HG02973 (cell line): ENCODE measurements around the gene CDC25B.
"Not testable (repeated sequence)": the region's sequence is repeated elsewhere in the genome, so short reads cannot be mapped to it uniquely, and the experiment has no call there.

ENCODE experiments used
- ATAC-seq: cut with Tn5 transposase; IDR thresholded peaks from one replicate; pipeline ENCODE4 v1.9.1; 2021; ENCODE audit warnings: moderate library complexity; ENCODE audit not compliant: unreplicated experiment

The CDC25B gene

GRCh38 chr20:3821996-3822395 is 25.9 kb downstream of the CDC25B start:
- no peak for ATAC-seq

GRCh38 chr20:3823881-3824280 is 27.8 kb downstream of the CDC25B start:
- no peak for ATAC-seq

GRCh38 chr20:3825526-3825925 is 29.4 kb downstream of the CDC25B start:
- ATAC-seq = no peak

- no peak for ATAC-seq
Measured at GRCh38 chr20:3826420-3826819, 30.3 kb downstream of the CDC25B start.

GRCh38 chr20:3828798-3829197 is 32.7 kb downstream of the CDC25B start:
- ATAC-seq = no peak

- not testable (repeated sequence) for ATAC-seq
Measured at GRCh38 chr20:3829891-3830290, 33.8 kb downstream of the CDC25B start.

- ATAC-seq = no peak
Measured at GRCh38 chr20:3836132-3836531, 40.0 kb downstream of the CDC25B start.

- no peak for ATAC-seq
Measured at GRCh38 chr20:3839328-3839727, 43.2 kb downstream of the CDC25B start.

- not testable (repeated sequence) for ATAC-seq
Measured at GRCh38 chr20:3840201-3840600, 44.1 kb downstream of the CDC25B start.

GRCh38 chr20:3842348-3842930 is 46.3 kb downstream of the CDC25B start:
- ATAC-seq = no peak

- no peak for ATAC-seq
Measured at GRCh38 chr20:3843490-3843889, 47.4 kb downstream of the CDC25B start.

GRCh38 chr20:3843990-3844619 is 48.0 kb downstream of the CDC25B start:
- ATAC-seq = not testable (repeated sequence)

- no peak for ATAC-seq
Measured at GRCh38 chr20:3846378-3846739, 50.2 kb downstream of the CDC25B start.

- ATAC-seq = peak; percentile 81
Measured at GRCh38 chr20:3846740-3847428, 50.8 kb downstream of the CDC25B start, which contains the start of gene MAVS. TSS of gene MAVS (plus strand) at chr20:3846834. CDS start at chr20:3854625, 7,791 bp downstream.

- ATAC-seq = no peak
Measured at GRCh38 chr20:3847429-3847940, 51.4 kb downstream of the CDC25B start.

GRCh38 chr20:3848565-3848964 is 52.5 kb downstream of the CDC25B start:
- no peak for ATAC-seq

- ATAC-seq = no peak
Measured at GRCh38 chr20:3854462-3854871, 58.4 kb downstream of the CDC25B start.
